HPDE6-E6E7 (cell line): ENCODE results near the gene GOLGA6L10.
"Not testable (repeated sequence)": the region's sequence is repeated elsewhere in the genome, so short reads cannot be mapped to it uniquely, and the experiment has no call there.

Source experiments
- DNase-seq: peaks from one replicate; pipeline ENCODE4 v3.0.0; 2011; ENCODE audit warnings: missing footprints; ENCODE audit errors: extremely low spot score

GOLGA6L10 gene

GRCh38 chr15:82318281-82318680 is 31.0 kb downstream of the GOLGA6L10 start:
- not testable (repeated sequence) for DNase-seq

GRCh38 chr15:82317516-82317915 is 31.8 kb downstream of the GOLGA6L10 start:
- DNase-seq = not testable (repeated sequence)

DNA sequence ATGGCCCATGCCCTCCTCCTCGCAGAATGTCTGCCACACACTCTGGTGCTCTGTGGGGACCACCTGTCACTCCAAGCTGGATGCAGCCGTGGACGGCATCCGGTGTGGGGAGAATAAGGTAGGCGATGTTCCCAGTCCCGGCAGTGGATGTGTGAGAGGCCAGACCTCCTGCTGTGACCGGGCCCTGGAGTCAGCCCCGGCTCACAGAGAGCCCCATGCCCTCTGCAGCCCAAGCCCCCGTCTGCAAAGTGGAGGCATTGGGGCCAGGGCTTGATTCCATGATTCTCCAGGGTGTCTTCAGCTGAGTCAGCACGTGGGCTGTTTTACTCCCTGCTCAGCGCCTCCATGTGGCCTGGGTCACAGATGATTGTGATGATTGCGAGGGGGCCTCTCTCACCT is 32.2 kb downstream of the GOLGA6L10 start:
- no peak for DNase-seq

DNA sequence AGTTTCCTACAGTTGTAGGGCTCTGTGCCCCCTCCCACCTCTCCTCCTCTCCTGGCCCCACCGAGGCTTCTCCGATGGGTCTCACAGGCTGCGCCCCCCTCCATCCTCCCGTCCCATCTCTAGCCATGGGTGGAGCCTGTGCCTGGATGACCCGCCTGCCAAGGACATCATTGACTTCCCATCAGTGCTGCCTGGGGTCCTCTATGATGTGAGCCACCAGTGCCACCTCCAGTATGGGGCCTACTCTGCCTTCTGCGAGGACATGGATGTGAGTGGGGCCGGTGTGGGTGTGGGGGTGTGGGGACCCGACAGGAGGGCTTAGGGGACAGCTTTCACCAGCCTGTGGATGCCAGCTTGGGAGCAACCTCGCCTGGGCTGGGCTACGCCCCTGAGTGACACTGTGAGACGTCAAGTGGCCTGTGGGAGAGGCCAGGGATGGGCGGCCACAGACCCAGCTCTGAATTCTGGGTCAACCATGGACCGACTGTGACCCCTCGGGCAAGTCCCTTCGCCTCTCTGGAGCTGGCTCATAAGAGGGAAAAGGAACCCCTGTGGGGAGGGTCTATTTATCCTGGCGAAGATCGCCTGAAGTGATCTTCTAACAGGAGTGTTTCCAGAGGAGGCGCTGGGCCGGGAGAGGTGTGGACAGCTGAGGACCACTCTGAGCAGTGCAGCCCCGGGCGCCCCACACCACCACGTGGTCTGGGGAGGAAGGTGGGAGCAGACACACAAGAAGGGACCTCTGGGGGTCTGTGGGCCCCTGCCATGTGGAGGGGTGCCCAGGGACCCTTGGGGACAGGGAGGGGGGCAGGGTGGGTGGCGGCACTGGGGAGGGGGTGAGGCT is 32.8 kb downstream of the GOLGA6L10 start:
- not testable (repeated sequence) for DNase-seq

DNA sequence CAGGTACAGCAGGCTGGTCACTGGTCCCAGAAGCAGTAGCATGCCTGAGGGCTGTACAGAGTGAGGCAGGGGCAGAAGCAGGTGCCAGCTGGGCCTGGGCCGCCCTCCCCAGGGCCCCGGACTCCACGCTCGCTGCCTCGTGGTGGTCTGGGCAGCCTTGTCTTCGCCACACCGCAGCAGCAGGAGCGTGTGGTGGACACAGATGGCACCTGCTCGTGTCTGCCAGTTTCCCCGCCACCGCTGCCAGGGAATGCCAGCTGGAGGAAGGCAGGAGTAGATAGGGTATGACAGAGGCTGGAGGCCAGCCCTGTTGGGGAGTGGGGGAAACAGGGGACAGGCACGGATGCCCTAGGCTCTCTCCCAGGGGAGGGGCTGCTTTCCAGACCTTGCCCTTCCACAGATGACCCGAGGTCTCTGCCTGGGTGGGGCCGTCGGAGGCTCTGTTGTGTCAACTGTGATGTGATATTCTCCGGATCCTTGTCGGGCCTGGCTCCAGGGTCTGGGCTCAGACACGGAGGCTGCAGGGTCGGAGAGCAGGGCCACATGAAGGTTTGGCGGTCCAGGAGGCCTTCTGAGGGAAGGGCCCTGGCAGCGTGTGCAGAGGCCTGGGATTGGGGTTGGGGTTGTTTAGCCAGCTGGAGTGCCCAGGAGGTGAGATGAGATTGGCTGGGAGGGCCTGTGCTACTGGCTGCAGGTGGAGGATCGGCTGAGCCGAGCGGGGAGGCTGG is 33.6 kb downstream of the GOLGA6L10 start:
- DNase-seq = no peak

GRCh38 chr15:82314769-82315518 is 34.3 kb downstream of the GOLGA6L10 start:
- no peak for DNase-seq

- DNase-seq = not testable (repeated sequence)
Observed at GRCh38 chr15:82313951-82314768, 35.1 kb downstream of the GOLGA6L10 start.

DNA sequence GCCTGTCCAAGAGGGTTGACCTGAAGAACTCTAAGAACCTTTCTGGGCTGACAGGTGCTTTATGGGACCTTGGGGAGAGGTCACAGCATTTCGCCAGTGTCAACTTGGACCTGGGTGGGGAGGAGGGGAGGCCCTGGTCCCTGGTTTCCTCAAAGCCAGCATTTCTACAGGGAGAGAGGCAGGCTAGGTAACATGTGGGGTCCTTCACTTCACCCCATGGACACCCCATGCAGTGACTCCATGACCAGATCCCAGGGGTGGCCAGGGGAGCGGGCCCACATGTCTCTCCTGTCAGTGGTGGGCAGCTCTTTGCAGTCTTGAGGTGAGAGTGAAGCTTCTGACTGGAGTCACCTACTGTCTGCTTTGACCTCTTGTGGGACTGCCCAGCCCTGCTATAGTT is 35.8 kb downstream of the GOLGA6L10 start:
- no peak for DNase-seq

- no peak for DNase-seq
Observed at GRCh38 chr15:82312586-82313349, 36.5 kb downstream of the GOLGA6L10 start.

DNA sequence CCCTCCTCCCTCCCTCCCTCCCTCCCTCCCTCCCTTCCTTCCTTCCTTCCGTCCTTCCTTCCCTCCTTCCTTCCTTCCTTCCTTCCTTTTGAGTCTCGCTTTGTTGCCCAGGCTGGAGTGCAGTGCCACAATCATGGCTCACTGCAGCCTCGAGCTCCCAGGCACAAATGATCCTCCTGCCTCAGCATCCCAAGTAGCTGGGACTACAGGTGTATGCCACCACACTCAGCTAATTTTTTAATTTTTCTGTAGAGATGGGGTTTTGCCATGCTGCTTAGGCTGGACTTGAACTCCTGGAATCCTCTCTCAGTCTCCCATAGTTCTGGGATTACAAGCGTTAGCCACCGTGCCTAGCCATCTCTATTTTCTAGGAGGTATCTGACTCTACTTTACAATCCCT is 38.0 kb downstream of the GOLGA6L10 start:
- DNase-seq = not testable (repeated sequence)

- no peak for DNase-seq
Observed at GRCh38 chr15:82309802-82310201, 39.5 kb downstream of the GOLGA6L10 start.

DNA sequence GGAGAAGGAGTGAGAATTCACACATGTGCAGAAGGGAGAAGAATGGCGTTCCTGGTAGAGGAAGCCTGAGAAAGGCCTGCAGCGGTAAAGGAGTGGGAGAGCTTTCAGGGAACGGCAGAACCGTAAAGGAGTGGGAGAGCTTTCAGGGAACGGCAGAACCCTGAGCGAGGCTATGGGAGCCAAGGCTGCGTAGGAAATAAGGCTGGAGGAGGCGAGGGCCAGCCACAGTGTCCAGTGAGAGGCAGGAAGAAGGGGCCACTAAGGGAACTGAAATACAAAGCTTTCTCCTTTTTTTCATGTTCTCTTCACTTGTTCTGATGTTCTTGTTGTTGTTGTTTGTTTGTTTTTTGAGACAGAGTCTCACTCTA is 41.6 kb downstream of the GOLGA6L10 start:
- no peak for DNase-seq

GRCh38 chr15:82306791-82307713 is 42.2 kb downstream of the GOLGA6L10 start:
- DNase-seq = no peak

DNA sequence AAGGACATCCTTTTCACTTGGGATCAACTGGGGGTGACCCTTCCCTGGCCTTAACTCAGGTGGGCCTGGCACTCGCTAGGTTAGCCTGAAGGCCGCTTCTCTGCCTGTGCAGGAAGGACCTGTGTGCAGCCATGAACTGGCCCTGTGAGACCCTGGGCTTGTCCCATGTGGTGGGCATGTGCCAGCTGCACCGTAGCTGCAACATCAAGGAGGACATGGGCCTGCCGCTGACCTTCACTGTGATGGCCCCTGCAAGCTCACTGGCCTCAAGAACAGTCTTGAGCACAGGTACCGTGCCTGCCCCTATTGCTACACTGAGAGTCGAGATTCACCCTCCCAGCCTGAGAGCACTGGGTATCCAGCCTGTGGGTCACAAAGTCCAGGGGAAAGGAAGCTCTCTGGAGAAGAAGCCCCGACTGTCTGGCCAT is 43.6 kb downstream of the GOLGA6L10 start:
- no peak for DNase-seq

GRCh38 chr15:82304778-82305090 is 44.5 kb downstream of the GOLGA6L10 start:
- DNase-seq = no peak

DNA sequence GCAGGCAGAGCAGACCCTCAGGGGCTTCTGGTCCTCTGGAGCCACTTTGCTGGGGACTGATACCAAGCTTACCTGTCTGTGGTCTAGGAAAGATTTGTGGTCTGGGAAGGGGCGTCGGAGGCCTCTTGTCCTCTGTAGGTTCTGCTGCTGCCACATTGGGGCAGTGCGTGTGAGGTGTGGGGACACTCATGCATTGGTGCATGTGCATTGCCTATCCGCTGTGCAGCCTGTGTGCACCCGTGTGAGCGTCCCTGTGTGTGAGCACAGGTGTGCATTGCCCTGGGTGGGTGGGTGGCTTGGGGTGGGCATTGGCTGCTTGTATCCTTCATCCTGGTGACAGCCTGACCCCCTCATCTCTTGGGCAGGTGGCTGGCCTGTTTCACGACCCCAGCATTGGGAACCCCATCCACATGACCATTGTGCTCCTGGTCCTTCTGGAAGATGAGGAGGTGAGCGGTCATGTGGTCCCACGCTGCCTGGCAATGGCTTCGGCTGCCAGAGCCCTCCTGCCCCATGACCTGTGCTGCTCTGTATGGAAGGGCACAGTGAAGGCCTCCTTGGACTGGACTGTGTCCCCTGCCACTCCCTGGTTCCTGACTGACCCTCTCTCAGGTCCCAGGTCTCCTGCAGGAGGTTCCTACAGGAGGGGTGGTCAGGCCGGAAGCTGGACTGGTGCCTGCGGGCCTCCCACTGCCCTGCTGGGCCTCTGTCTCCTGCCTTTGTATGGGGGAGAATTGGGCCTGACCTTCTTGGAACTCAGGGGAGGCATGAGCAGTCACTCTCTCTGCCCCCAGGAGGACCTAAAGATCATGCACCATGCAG is 45.1 kb downstream of the GOLGA6L10 start:
- no peak for DNase-seq

DNA sequence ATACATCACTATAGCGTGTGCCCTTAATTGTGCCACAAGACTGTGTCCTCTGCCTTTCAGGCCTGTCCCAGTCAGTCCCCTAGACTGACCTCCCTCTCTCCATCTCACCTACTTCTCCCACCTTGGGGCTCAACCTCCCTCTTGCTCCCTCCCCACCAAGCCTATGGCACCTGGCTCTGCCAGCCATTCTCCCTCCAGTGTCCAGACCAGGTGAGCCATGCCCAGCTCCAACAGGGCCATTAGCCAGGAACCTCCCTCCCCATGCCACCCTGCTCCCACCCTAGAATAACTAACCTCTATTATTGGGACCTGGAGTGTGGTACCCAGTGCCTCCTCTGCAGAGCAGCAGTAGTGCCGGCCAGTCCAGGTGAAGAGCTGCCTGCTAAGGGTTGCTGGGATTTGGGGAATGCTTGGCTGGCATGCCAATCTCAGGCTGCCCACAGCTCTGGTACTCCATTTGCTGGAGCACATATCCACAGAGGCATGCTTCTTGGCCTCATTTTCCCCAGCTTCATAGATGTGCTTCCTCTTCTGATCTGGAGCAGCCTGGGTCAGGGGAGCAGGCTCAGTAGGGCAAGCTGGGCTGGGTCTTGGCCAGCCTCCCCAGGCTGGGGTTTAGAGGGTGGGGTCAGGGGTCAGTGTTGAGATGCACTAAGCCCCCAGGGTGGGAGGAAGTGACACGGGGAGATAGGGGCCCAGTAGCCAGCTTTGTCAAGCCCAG is 47.8 kb downstream of the GOLGA6L10 start:
- DNase-seq = no peak

DNA sequence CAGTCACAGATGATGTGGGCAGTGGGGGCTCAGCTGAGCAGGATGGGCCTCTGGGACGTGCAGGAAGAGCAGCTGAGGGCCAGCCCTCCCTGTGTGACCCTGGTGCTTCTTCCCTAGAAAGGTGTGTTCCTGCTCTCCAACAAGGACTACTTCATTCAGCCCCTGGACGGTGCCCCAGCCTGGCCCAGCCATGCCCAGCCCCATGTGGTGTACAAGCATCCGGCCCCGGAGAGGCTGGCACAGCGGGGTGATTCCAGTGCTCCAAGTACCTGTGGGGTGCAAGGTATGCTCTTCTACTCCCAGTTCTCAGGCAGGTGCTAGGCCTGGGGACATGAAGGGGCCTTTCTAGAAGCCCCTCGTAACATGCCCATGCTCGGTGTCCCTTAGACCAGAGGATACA is 48.4 kb downstream of the GOLGA6L10 start:
- no peak for DNase-seq
